GM21447 (cell line): ENCODE data around the gene SKOR2.
"Not testable (repeated sequence)": the region's sequence is repeated elsewhere in the genome, so short reads cannot be mapped to it uniquely, and the experiment has no call there.

ENCODE experiments used
- ATAC-seq: cut with Tn5 transposase; IDR thresholded peaks from one replicate; pipeline ENCODE4 v1.9.1; 2021; ENCODE audit not compliant: unreplicated experiment

Gene SKOR2

GRCh38 chr18:47203626-47204464 lies 47.6 kb downstream of the SKOR2 start:
- ATAC-seq, result no peak

- ATAC-seq, result not testable (repeated sequence)
These were observed 55.5 kb downstream of the SKOR2 start for GRCh38 chr18:47195961-47196360.

DNA sequence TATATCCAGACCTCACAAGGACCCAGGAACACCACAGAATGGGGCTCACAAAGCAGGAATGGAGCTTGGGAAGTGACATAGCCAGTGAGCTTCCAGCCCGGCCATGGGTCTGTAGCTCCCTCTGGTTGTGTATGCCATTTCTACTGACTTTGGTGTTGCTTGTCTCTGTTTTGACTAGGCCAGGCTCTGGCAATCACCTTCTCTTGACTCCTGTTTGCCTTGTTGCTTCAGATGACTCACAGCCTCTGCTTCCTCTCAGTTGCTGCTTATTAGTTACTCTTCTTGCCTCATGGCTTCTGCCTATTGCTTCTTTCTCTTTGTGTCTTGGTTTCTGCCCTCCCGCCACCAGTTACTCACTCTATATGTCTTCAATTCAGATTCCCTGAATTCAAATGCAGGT lies 59.5 kb downstream of the SKOR2 start:
- ATAC-seq, result no peak

- ATAC-seq, result no peak
These were observed 63.7 kb downstream of the SKOR2 start for GRCh38 chr18:47187721-47188120.

- no peak for ATAC-seq
These were observed 66.9 kb downstream of the SKOR2 start for GRCh38 chr18:47184419-47185050.

DNA sequence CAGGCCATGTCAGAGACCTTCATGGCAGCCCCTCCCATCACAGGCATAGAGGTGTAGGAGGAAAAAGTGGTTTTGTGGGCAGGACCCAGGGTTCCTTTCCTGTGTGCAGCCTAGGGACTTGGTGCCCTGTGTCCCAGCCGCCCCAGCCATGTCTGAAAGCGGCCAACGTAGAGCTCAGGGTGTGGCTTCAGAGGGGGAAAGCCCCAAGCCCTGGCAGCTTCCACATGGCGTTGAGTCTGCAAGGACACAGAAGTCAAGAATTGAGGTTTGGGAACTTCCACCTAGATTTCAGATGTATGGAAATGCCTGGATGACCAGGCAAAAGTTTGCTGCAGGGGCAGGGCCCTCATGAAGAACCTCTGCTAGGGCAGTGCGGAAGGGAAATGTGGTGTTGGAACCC lies 69.3 kb downstream of the SKOR2 start:
- ATAC-seq, result not testable (repeated sequence)

- ATAC-seq, result no peak
These were observed 70.7 kb downstream of the SKOR2 start for GRCh38 chr18:47180765-47181164.

- no peak for ATAC-seq
These were observed 71.9 kb downstream of the SKOR2 start for GRCh38 chr18:47179520-47179919.

DNA sequence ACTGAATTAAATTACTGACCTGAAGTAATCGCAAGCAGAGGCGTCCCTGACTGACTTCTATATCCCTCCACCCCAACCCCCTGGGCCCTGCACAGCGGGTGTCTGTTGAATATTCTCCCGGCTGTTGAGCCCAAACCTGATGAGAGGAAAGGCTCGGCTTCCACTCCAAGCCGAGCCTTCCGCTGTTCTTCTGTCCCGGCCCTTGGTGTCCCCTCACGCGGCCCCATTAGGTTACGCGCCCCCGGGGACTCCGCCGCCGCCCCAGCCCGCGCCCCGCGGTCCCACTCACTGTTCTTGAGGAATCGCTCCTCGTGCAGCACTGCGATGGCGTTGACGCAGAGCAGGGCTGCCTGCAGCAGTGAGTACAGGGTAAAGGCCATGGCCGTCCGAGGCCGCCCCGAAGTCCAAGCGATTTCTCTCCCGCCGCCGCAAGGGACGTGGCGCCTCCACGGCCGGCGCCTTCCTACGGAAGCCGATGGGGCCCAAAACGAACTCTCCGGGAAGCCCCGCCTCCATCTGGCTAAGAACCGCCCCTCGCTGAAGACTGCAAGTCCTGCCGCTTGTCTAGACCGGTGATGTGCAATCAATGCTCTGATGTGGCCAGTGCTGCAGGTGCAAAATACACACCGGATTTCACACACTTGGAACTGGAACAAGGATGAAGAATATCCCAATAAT lies 75.4 kb downstream of the SKOR2 start, which contains the start of gene IER3IP1:
Gene IER3IP1, minus strand, starts transcription at position 467 of the 678 bp plus-strand sequence. Its CDS starts 87 bp downstream, at position 380.
- ATAC-seq, result peak; percentile 88

GRCh38 chr18:47175283-47175897 lies 76.1 kb downstream of the SKOR2 start:
- peak; percentile 15 for ATAC-seq

GRCh38 chr18:47174545-47175116 lies 76.8 kb downstream of the SKOR2 start:
- no peak for ATAC-seq

DNA sequence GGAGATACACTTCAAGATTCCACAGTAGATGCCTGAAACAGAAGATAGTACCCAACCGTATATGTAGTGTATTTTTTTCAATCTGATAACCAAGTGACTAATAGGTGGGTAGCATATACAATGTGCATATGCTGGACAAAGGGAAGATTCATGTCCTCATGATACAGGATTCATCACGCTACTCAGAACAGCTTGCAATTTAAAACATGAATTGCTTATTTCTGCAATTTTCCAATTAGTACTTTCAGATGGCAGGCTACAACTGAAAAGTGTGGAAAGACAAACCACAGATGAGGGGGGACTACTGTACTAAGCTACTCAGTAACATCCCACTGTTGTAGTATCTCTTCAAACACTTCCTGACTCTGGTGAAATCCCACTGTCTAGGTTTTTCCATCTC lies 79.0 kb downstream of the SKOR2 start:
- ATAC-seq, result no peak

- no peak for ATAC-seq
These were observed 82.5 kb downstream of the SKOR2 start for GRCh38 chr18:47168913-47169312.

- ATAC-seq, result no peak
These were observed 83.0 kb downstream of the SKOR2 start for GRCh38 chr18:47168509-47168908.

DNA sequence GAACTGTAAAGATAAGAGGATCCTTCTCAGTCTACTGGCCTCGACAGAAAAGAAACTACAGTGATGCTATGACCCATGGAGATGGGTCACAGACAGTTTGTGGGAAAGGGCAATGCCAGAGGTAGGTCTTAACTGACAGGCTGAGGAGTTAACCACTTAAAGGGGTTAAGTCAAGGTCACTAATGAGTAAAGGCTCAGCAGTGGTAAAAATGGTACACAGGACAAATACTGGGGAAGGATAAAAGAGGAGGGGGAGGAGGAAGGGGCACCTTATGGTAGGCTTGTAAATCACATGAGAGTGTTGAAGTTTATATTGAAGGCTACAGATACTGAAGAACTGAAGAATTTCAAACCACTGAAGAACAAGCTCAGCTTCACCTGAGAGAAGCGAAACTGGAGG lies 85.2 kb downstream of the SKOR2 start:
- no peak for ATAC-seq

DNA sequence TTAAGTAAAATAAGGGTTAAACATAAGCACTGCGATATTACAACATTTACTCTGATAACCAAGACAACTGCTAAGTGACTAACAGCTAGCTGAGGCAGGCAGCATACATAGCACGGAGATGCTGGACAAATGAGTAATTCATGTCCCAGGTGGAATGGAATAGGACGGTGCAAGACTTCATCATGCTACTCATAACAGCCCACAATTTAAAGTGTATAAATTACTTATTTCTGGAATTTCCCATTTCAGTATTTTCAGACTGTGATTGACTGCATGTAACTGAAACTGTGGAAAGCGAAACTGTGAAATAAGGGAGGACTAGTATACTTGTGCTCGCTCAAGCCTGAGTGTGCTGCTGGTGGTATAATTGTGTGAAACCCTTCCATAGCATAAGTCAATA lies 88.2 kb downstream of the SKOR2 start:
- ATAC-seq, result peak; percentile 78

- ATAC-seq, result no peak
These were observed 91.2 kb downstream of the SKOR2 start for GRCh38 chr18:47160256-47160655.

DNA sequence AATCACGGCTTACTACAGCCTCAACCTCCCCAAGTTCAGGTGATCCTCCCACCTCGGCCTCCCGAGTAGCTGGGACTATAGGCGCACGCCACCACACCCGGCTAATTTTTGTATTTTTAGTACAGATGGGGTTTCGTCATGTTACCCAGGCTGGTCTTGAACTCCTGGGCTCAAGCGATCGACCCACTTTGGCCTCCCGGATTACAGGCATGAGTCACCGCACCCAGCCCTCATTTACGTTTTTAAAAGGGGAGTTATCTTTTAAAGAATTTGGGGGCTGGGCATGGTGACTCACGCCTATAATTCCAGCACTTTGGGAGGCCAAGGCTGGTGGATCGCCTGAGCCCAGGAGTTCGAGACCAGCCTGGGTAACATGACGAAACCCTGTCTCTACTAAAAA lies 93.1 kb downstream of the SKOR2 start:
- not testable (repeated sequence) for ATAC-seq
